Measurements from ENCODE around the gene INPP5B. TPM values are rescaled to one million over a fixed set of nuclear protein-coding genes. Genes with fewer than 3 reads are reported as not detected.
A peak's percentile ranks its signal among the peaks of the same experiment; 100 is the strongest.

INPP5B gene
- total and polyA plus RNA-seq, 7 donors, result 5.1 to 34.1 (median 29.0) TPM

GRCh38 chr1:37851782-37852210 is 95.1 kb downstream of the INPP5B start:
- H3K9me3 ChIP-seq, result no peaks in the 10 kb centered on the region
- H3K4me3 ChIP-seq, result no peak overlapping the region
- TF ChIP-seq POLR2A (IDR thresholded peaks at IDR 0.05) (no peak), EP300 (IDR thresholded peaks at IDR 0.05) (no peak), CTCF (IDR thresholded peaks at IDR 0.05) (no peak), POLR2AphosphoS5 (IDR thresholded peaks at IDR 0.05) (no peak)
- 63 to 81% methylated on average over 2 of the region's 2 CpGs for WGBS, 2 donors
- DNase-seq, result no peak
- H3K27ac ChIP-seq, result no peak overlapping the region
- intact Hi-C loops (cut with DNase I), result no loop called here
- no peaks in the 10 kb centered on the region for H3K27me3 ChIP-seq
- peaks cover 0 to 27% (median 3%) of the 10 kb centered on the region in 4 donors for H3K36me3 ChIP-seq
- H3K4me1 ChIP-seq, result peaks cover 0 to 52% (median 42%) of the 10 kb centered on the region in 4 donors

GRCh38 chr1:37851262-37851661 is 95.6 kb downstream of the INPP5B start:
- no peaks in the 10 kb centered on the region for H3K27me3 ChIP-seq
- peak overlapping the region in 1 of 4 donors; percentile 34 for H3K27ac ChIP-seq
- TF ChIP-seq EP300 (IDR thresholded peaks at IDR 0.05), result no peak
- TF ChIP-seq CTCF (IDR thresholded peaks at IDR 0.05), result no peak
- TF ChIP-seq POLR2AphosphoS5 (IDR thresholded peaks at IDR 0.05), result no peak
- no peak for TF ChIP-seq POLR2A (IDR thresholded peaks at IDR 0.05)
- no peaks in the 10 kb centered on the region for H3K9me3 ChIP-seq
- intact Hi-C loops (cut with DNase I), result no loop called here
- no peak for DNase-seq
- peaks cover 0 to 52% (median 39%) of the 10 kb centered on the region in 4 donors for H3K4me1 ChIP-seq
- H3K36me3 ChIP-seq, result peaks cover 0 to 22% (median 0%) of the 10 kb centered on the region in 4 donors
- no peak overlapping the region for H3K4me3 ChIP-seq

- H3K36me3 ChIP-seq, result peaks cover 0 to 17% (median 0%) of the 10 kb centered on the region in 4 donors
- DNase-seq, result no peak
- WGBS, 2 donors, result 85 to 92% methylated on average over 6 of the region's 6 CpGs
- H3K4me3 ChIP-seq, result no peak overlapping the region
- TF ChIP-seq POLR2AphosphoS5 (IDR thresholded peaks at IDR 0.05) (no peak), EP300 (IDR thresholded peaks at IDR 0.05) (no peak), CTCF (IDR thresholded peaks at IDR 0.05) (no peak), POLR2A (IDR thresholded peaks at IDR 0.05) (no peak)
- intact Hi-C loops (cut with DNase I), result no loop called here
- no peaks in the 10 kb centered on the region for H3K27me3 ChIP-seq
- peaks cover 0 to 47% (median 33%) of the 10 kb centered on the region in 4 donors for H3K4me1 ChIP-seq
- no peaks in the 10 kb centered on the region for H3K9me3 ChIP-seq
- H3K27ac ChIP-seq, result peak overlapping the region in 1 of 4 donors; percentile 34
These were observed 96.4 kb downstream of the INPP5B start for GRCh38 chr1:37850352-37850955.

- intact Hi-C loops (cut with DNase I), result no loop called here
- Histone ChIP-seq H3K9me3 (no peaks in the 10 kb centered on the region), H3K27me3 (no peaks in the 10 kb centered on the region), H3K36me3 (peaks cover 0 to 8% (median 0%) of the 10 kb centered on the region in 4 donors), H3K4me1 (peaks cover 0 to 39% (median 25%) of the 10 kb centered on the region in 4 donors), H3K4me3 (no peak overlapping the region), H3K27ac (no peak overlapping the region)
- WGBS, 2 donors, result 96 to 97% methylated on average over 3 of the region's 3 CpGs
- TF ChIP-seq EP300 (IDR thresholded peaks at IDR 0.05) (no peak), POLR2AphosphoS5 (IDR thresholded peaks at IDR 0.05) (no peak)
- DNase-seq, result no peak
These were observed 97.4 kb downstream of the INPP5B start for GRCh38 chr1:37849480-37849879.

- Histone ChIP-seq H3K4me1 (peaks cover 0 to 27% (median 9%) of the 10 kb centered on the region in 4 donors), H3K4me3 (no peak overlapping the region), H3K27me3 (no peaks in the 10 kb centered on the region), H3K36me3 (no peaks in the 10 kb centered on the region), H3K9me3 (no peaks in the 10 kb centered on the region), H3K27ac (no peak overlapping the region)
- intact Hi-C loops (cut with DNase I), result no loop called here
- 35 to 41% methylated on average over 4 of the region's 4 CpGs for WGBS, 2 donors
- TF ChIP-seq POLR2A (IDR thresholded peaks at IDR 0.05) (no peak), EP300 (IDR thresholded peaks at IDR 0.05) (no peak), CTCF (IDR thresholded peaks at IDR 0.05) (no peak), POLR2AphosphoS5 (IDR thresholded peaks at IDR 0.05) (no peak)
- DNase-seq, result no peak
These were observed 100.1 kb downstream of the INPP5B start for GRCh38 chr1:37846647-37847339.
